DMS53 treated with DMSO at 0.1 percent for 48 hours (cell line): ENCODE results near the gene PCSK6.

Experiments used
- DNase-seq: peaks from one replicate; lab custom pipeline; 2025; ENCODE audit not compliant: unreplicated experiment; lab: John Stamatoyannopoulos, UW

PCSK6 gene

DNA sequence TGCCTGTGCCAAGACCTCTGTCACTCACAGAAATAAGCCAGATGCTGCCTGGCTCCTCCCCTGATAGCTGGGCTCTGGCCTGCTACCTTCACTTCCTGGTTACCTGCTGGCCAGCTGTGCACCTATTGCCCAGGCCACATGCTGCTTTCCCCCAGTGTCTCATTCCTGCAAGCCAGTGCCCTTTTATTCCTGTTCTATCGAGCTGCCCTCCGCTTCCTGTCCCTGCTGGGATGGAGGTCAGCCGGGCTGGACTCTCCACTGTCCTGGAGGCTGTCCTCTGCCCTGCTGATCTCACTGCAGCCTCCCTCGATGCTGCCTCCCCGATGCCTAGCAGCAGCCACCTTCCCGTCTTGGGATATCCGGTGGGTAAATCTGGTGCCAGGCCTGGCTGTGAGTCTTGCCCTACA is 157.4 kb downstream of the PCSK6 start:
- DNase-seq, result no peak

DNA sequence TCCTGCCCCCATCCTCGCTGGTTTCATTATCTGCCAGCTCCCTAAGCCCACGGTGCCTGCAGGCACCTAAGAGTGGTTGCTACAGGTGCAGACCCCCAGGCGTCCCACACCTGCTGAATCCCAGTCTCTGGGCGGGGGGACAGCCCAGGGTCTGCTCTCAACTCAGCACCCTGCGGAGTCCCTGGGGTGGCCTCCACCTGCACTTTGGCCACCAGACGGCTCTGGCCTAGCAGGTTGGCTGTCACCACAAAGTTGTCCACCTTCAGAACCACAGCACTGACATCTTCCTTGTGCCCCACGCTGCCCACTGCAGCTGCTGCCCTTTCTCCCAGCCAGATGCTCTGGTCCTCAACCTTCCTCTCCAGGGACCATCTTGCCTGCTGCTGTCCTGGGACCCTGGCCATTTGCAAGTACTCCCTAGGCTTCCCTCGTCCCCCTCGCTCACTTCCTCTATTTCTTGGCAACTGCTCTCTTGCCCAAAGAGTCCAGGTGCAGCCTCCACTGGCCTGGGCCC is 159.6 kb downstream of the PCSK6 start:
- no peak for DNase-seq

- no peak for DNase-seq
Measured at GRCh38 chr15:101329309-101329863, 160.1 kb downstream of the PCSK6 start.

GRCh38 chr15:101328001-101328400 is 161.5 kb downstream of the PCSK6 start:
- DNase-seq, result no peak

GRCh38 chr15:101327147-101327740 is 162.3 kb downstream of the PCSK6 start:
- no peak for DNase-seq

- no peak for DNase-seq
Measured at GRCh38 chr15:101326462-101327146, 162.9 kb downstream of the PCSK6 start.

DNA sequence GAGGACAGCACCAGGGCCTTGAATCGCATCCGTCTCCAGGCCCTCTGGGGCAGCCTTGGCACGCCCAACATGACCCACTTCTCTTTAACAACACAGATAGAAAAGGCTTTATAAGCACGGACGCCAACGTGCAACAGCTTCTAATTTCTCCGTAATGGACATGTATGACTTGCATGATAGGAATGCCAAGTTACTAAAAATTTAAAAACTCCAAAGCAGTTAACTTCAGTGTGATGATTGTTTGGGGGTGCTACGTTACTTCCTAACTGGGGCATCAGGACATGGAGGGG is 163.5 kb downstream of the PCSK6 start:
- no peak for DNase-seq

DNA sequence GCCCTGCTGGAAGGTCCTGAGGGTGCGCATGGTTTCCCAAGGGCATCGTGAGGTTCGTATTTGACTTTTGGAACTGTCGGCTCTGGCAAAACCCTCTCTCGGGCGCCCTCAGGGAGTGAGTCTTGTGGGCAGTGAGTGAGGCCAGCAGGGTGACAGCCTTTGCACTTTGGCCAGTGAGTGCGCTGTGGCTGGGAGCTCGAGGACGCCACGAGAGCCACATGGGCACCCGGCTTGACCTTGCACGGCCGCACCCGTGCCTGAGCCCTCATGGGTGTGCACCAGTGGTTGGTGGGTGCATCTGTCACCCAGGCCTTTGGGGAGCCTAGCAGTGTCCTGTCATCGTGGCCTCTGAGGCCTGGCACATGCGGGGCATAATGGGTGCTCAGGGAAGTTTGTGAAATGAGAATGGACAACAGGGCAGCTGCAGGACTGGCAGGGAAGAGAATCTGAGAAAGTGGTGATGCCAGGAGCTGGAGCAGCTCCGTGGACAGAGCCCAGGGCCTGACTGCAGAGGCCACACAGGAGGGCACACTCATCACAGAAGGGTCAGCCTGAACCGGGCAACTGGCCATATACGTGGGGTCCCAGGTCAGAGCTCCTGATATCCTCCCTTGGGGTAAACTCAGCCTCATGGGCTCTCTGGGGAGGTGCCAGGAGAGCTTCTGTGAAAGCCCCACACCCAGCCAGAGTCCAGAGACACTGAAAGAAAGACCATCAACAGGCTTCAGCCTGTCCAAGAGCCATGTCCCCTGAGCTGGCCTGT is 164.1 kb downstream of the PCSK6 start:
- no peak for DNase-seq

- DNase-seq, result no peak
Measured at GRCh38 chr15:101324524-101325177, 164.9 kb downstream of the PCSK6 start.

DNA sequence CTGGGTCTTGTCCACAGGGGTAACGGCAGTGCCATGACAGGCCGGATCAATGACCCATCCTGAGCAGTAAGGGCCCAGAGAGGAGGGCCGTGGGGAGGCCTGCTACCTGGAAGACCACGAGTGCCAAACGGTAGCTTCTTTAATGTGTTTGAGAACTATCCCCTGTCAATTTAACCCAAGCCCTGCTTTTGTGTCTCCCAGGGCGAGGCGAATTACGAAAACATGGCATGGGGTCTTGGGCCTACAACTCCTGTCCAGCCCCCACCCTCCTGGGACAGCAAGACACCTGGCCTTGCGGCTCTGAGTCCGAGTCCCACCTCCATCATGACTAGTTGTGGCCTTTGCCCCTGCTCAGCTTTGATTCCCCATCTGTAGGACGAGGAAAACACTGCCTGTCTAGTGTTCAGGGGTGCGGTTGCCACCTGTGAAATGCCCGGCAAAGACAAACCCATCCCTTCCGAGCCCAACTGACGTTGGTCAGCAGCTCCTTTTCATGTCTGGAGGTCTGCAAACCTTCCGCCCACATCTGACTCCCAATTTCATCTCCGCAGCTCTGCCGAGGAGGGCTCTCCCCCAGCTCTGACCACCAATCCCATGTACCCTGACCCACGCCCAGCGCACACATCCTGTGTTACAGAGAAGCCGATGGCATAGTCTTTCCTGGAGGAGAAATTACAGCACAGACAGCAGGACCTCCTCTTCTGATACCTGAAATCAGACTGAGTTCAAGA is 165.5 kb downstream of the PCSK6 start:
- DNase-seq, result no peak

DNA sequence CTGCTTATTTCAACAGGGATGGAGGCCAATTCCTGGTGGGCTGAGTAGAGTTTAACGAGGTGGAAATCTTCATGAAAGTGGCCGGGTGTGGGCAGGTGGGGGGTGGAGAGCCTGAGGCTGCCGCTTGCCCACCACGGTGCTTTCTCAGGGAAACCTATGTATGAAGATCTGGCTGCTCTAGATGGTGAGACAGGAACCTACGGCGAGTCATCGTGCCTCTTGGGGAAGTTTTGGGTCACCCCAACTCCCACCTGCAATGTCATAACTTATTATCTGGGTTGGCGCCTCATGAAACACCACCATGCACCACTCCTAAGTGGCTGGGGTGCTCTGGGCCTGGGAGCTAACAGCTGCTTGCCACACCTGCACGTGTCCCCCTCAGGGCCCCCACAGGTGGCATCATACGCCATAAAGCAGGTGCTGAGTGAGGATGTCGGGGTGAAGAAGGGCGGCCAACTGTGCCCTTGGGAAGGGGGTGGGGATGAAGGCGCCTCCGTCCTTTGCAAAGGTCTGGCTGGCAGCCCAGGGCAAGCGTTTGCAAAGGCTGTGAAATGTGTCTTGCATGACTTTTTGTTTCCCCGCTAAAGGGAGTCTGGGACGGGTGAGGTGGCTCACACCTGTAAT is 166.5 kb downstream of the PCSK6 start:
- DNase-seq, result no peak

GRCh38 chr15:101322016-101322695 is 167.4 kb downstream of the PCSK6 start:
- no peak for DNase-seq

DNA sequence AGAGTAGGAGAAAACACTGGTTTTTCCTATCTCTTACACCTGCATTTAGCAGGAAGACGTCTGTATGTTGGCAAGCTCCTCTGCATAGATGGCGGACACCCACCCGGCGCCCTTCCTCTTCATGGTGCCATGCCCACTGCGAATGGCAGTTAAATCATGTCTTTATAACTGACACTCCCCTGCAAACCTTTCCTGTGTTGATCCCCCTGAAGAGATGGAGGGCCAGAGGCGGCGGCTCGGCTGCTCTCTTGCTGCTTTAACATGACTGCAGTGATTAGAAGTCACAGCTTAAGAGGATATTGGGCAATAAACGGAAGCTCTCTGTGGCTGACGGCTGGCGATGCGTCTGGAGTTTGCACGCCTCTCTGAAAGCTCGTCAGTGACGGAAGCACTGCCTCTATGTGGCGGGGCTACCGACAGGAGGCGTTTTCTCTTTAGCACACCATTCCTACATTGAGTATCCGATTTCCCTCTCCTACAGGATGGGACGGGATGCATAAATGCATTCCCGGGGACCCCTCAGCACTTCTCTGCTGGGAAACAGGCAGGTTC is 168.9 kb downstream of the PCSK6 start:
- no peak for DNase-seq

- no peak for DNase-seq
Measured at GRCh38 chr15:101318839-101319238, 170.7 kb downstream of the PCSK6 start.

DNA sequence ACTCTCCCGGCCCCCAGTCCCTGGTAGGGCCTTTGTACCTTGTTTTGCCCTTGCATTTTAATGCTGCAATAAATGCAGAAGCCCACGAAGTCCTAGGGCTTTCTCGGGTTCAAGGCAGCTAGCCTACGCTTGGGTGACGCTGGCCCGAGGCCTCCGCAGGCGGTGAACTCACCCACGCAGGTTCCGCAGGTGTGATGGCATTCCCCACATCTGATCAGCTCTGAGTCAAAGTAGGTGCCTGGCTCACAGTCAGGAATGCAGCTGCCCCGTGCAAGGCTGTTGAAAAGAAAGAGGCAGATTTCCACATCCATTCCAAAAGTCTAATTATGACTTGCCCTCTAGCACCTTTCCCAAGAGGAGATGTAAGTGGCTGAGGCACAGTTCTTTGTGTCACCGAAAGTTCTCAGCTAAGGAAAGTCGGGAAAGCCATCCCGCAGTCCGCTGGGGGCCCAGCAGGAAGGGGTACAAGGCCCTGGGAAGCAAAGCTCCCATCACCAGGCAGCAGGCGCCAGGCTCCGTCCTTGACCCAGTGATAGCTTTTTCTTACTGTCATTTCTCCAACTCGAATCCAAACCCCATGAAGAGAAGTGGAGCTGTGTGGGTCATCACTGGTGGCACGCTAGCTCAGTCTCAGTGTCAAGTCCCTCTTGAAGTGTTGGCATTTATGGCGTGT is 171.2 kb downstream of the PCSK6 start:
- DNase-seq, result no peak

DNA sequence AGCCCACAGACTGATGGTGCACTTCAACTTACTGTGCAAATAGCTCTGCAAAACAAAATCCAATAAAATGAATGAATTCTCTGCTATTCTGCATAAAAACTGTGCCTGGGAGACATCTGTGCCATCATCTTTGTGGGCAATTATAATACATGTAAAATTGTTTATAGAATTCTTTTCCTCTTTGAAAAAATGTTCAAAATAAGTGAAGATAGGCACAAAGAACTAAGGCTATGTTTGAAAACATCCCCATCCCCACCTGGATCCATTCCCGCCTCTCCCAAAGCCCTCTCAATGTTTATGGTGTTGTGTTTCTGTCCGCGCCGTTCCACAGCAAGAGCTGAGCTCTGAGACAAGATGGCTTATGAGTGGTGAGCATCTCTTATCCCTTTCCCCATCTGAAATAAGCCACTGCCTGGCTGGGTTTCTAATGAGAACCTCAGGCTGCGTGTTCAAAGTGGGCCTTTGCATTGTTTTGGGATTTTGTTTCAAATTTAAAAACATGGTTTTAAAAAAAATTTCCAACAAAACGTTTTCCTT is 172.1 kb downstream of the PCSK6 start:
- no peak for DNase-seq

DNA sequence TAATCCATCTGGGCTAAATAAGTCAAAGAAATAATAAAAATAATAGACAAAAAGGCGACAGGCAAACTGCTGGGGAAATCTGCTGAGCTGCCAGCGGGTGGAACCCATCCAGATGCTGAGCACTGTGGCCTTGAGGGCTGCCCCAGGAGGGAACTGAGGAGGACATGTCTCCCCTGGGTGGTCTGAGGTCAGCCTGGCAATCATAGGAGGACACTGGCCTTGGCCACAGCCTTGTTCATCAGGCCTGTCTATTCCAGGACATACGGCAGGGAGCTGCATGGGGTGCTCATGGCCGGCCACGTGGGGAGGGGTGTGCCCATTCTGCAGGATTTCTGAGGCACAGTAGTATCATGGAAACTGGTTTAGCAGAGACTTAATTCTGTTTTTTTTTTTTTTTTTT is 173.0 kb downstream of the PCSK6 start:
- DNase-seq, result no peak

GRCh38 chr15:101315736-101316135 is 173.8 kb downstream of the PCSK6 start:
- DNase-seq, result no peak
